K562 (cell line): Measurements from ENCODE around the gene KLHL22. TPM values are rescaled to one million over a fixed set of nuclear protein-coding genes. Genes with fewer than 3 reads are reported as not detected.

Experiments
- CEBPG ChIP-seq, 3 experiments: fragments of 200-800 bp in 1 of 3; sonication (Bioruptor generic) in 1 of 3; sonication (generic) in 1 of 3; formaldehyde crosslinking in 1 of 3; IDR thresholded peaks in 2 of 3; conservative IDR thresholded peaks in 1 of 3; 2 replicates each; pipeline versions ENCODE4 v1.6.1 to v1.8.0; 2016 to 2022; ENCODE audit warnings: missing compliant biosample characterization in 2 of 3, missing genetic modification characterization in 2 of 3, mild to moderate bottlenecking in 1 of 3, missing genetic modification reagents in 1 of 3
- E2F1 ChIP-seq: sonication (generic); formaldehyde crosslinking; IDR thresholded peaks from 2 replicates; pipeline ENCODE4 v1.8.1; 2023; ENCODE audit warnings: mild to moderate bottlenecking, missing genetic modification reagents, moderate library complexity
- ELK1 ChIP-seq: sonication (generic); formaldehyde crosslinking; IDR thresholded peaks from 2 replicates; pipeline ENCODE4 v1.8.1; 2022; ENCODE audit warnings: missing genetic modification reagents
- GTF2F1 ChIP-seq: IDR thresholded peaks from 2 replicates; pipeline ENCODE4 v1.6.1; 2011; ENCODE audit warnings: low read depth, low read length, improper control_type of control experiment
- JUND ChIP-seq, 2 experiments: IDR thresholded peaks; 2 replicates in 1 of 2; 3 replicates in 1 of 2; pipeline ENCODE4 v1.6.1; 2011; ENCODE audit warnings: borderline replicate concordance in 2 of 2, low read depth in 2 of 2, low read length in 2 of 2, improper control_type of control experiment in 1 of 2, missing biosample characterization in 1 of 2, missing genetic modification characterization in 1 of 2, missing genetic modification reagents in 1 of 2
- LCOR ChIP-seq: sonication (generic); formaldehyde crosslinking; IDR thresholded peaks from 2 replicates; pipeline ENCODE4 v1.8.0; 2022; ENCODE audit warnings: mild to moderate bottlenecking, missing genetic modification reagents
- MYBL2 ChIP-seq, 2 experiments: fragments of 450-650 bp in 1 of 2; sonication (generic) in 1 of 2; formaldehyde crosslinking in 1 of 2; IDR thresholded peaks; 2 replicates each; pipeline versions ENCODE4 v1.6.1 to v1.8.1; 2017 to 2022; ENCODE audit warnings: borderline replicate concordance in 1 of 2, inconsistent platforms in 1 of 2, low read depth in 1 of 2, mild to moderate bottlenecking in 1 of 2, missing genetic modification reagents in 1 of 2, moderate library complexity in 1 of 2
- PURB ChIP-seq: sonication (generic); formaldehyde crosslinking; IDR thresholded peaks from 2 replicates; pipeline ENCODE4 v1.9.0; 2021; ENCODE audit warnings: low read depth, mild to moderate bottlenecking, missing genetic modification reagents
- SMAD4 ChIP-seq: fragments of 250-450 bp; sonication (Bioruptor Pico); conservative IDR thresholded peaks from 2 replicates; pipeline ENCODE4 v1.8.0; 2021; ENCODE audit warnings: inconsistent platforms, mild to moderate bottlenecking, moderate library complexity
- SNIP1 ChIP-seq: fragments of 450-650 bp; IDR thresholded peaks from 2 replicates; pipeline ENCODE4 v1.7.1; 2017; ENCODE audit warnings: low read depth, mild to moderate bottlenecking
- TAF9B ChIP-seq: fragments of 450-650 bp; IDR thresholded peaks from 2 replicates; pipeline ENCODE4 v1.6.1; 2018; ENCODE audit warnings: mild to moderate bottlenecking; ENCODE audit not compliant: partially characterized antibody
- TEAD2 ChIP-seq: fragments of 450-650 bp; IDR thresholded peaks from 2 replicates; pipeline ENCODE4 v1.6.1; 2016; ENCODE audit warnings: missing genetic modification characterization, control low read depth, missing compliant biosample characterization
- THRAP3 ChIP-seq: fragments of 450-650 bp; IDR thresholded peaks from 2 replicates; pipeline ENCODE4 v1.6.1; 2016; ENCODE audit warnings: mild to moderate bottlenecking, inconsistent platforms, borderline replicate concordance
- TRIM25 ChIP-seq: fragments of 450-650 bp; IDR thresholded peaks from 2 replicates; pipeline ENCODE4 v1.7.0; 2016; ENCODE audit warnings: borderline replicate concordance
- ZBTB26 ChIP-seq: fragments of 450-650 bp; formaldehyde crosslinking; IDR thresholded peaks from 2 replicates; pipeline ENCODE4 v1.4.0; 2022; ENCODE audit warnings: missing genetic modification characterization
- ZNF133 ChIP-seq: fragments of 250-450 bp; sonication (Bioruptor Pico); IDR thresholded peaks from 2 replicates; pipeline ENCODE4 v1.4.0; 2020; ENCODE audit warnings: mild to moderate bottlenecking
- ZNF165 ChIP-seq: fragments of 250-450 bp; sonication (Bioruptor Pico); IDR thresholded peaks from 2 replicates; pipeline ENCODE4 v1.4.0; 2020; ENCODE audit warnings: borderline replicate concordance
- ZNF639 ChIP-seq, 2 experiments: fragments of 200-800 bp in 1 of 2; sonication (Bioruptor generic) in 1 of 2; sonication (generic) in 1 of 2; formaldehyde crosslinking in 1 of 2; IDR thresholded peaks in 1 of 2; conservative IDR thresholded peaks in 1 of 2; 2 replicates each; pipeline versions ENCODE4 v1.5.0 to v1.6.1; 2016 to 2020; ENCODE audit warnings: missing compliant biosample characterization in 1 of 2, missing genetic modification characterization in 1 of 2, missing genetic modification reagents in 1 of 2
- polyA plus RNA-seq, 8 experiments: library from polyadenylated mRNA; depleted of rRNA in 4 of 8; stranded (reverse) in 5 of 8; unstranded in 3 of 8; fragments of >200 nt; fragmentation: Nextera tagmentation in 2 of 8; fragmentation: Illumina TruSeq in 1 of 8; extraction: Ambion mirVana in 2 of 8; extraction: Trizol in 1 of 8; gene quantifications; 2 replicates each; pipeline versions ENCODE4 v1.2.1 to v1.2.3, GENCODE V29; 2011 to 2014; ENCODE audit warnings: inconsistent platforms in 1 of 8, missing spikeins in 1 of 8
- total RNA-seq, 7 experiments: library from RNA; depleted of rRNA in 6 of 7; stranded (reverse); fragments of >200 nt in 6 of 7; fragmentation: Illumina TruSeq in 2 of 7; extraction: Trizol in 2 of 7; gene quantifications; 2 replicates each; pipeline versions ENCODE4 v1.2.1 to v1.2.3, GENCODE V29; 2011 to 2021; ENCODE audit warnings: low replicate concordance in 1 of 7

KLHL22 gene
- total and polyA plus RNA-seq, 9 of the 15 experiments (the other 6 are each of a cell fraction or from before 2014, with no cell fraction given): 1.3 to 25.6 (median 15.2) TPM

GRCh38 chr22:20494978-20495860, at the start of gene KLHL22 (continued):
- TF ChIP-seq PURB (no peak), ELK1 (CRISPR knock-in tag) (no peak), TEAD2 (tag) (no peak), E2F1 (no peak; the same call in 1 of the 2 replicates), JUND (IDR thresholded peaks at IDR 0.05; ENCODE audit: borderline replicate concordance, low read depth, low read length) (peak; percentile 3), JUND (tag; IDR thresholded peaks at IDR 0.05; ENCODE audit: borderline replicate concordance, low read depth, low read length) (no peak; the same call in 2 of the 3 replicates), TAF9B (no peak), TRIM25 (no peak), SNIP1 (no peak), ZNF639 (CRISPR knock-in tag; conservative IDR thresholded peaks at IDR 0.05 in 1 of 2, IDR thresholded peaks at IDR 0.05 in 1 of 2) (no peak), CEBPG (CRISPR knock-in tag; IDR thresholded peaks at IDR 0.05) (no peak), CEBPG (tag; conservative IDR thresholded peaks at IDR 0.05 in 1 of 2, IDR thresholded peaks at IDR 0.05 in 1 of 2) (no peak), ZNF165 (CRISPR knock-in tag) (no peak), ZNF133 (CRISPR knock-in tag) (peak; percentile 87; the same call in 1 of the 2 replicates), GTF2F1 (no peak), ZBTB26 (CRISPR knock-in tag) (no peak), THRAP3 (no peak), LCOR (no peak), MYBL2 (IDR thresholded peaks at IDR 0.05; ENCODE audit: low read depth) (no peak), MYBL2 (CRISPR knock-in tag; IDR thresholded peaks at IDR 0.05; ENCODE audit: borderline replicate concordance) (no peak), SMAD4 (CRISPR knock-in tag) (peak; percentile 50)
